ENCODE data around the gene RAD51B. TPM values are rescaled to one million over a fixed set of nuclear protein-coding genes. Genes with fewer than 3 reads are reported as not detected.

The RAD51B gene
- total and polyA plus RNA-seq, 9 of the 15 experiments (the other 6 are each of a cell fraction or from before 2014, with no cell fraction given) = 8.5 to 17.3 (median 11.3) TPM

DNA sequence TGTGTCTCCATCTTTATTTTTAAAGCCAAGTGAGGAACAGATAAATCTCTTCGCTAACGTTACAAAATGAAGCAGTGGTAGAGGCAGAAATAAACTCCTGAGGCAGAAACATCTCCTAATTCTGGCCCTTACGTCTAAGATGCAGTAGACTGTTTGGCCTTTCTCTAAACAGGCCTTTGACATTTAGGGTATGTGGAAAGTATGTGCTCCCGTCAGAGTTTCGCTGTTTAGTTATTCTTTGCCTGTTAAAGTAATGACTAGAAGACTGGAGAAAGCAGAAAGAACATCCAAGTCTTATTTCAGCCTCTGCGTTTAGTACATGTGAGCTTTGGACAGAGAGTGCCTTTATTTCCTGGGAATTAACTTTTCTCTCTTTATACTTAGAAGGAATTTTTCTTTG lies 216.6 kb downstream of the RAD51B start:
- FAIRE-seq (no peak), DNase-seq (ENCODE audit: extremely low read depth in 1 of 4, low spot score in 3 of 4) (no peak), ATAC-seq (no peak)
- no peak overlapping the region for H2AFZ ChIP-seq (ENCODE audit: low read depth, low read length)
- BruUV-seq (replicated peaks) = no TSS peak
- H3K36me3 ChIP-seq (ENCODE audit: control insufficient read depth, insufficient read depth, low read length) = no peaks in the 10 kb centered on the region
- no peak overlapping the region for H3K9ac ChIP-seq (ENCODE audit: insufficient read depth in 1 of 2, low read depth in 2 of 2, low read length in 2 of 2)
- no peaks in the 10 kb centered on the region for H3K4me1 ChIP-seq (replicated peaks in 1 of 2; ENCODE audit: control insufficient read depth in 2 of 2, insufficient read depth in 2 of 2, low read length in 2 of 2)
- in situ Hi-C loops (cut with MboI) (loop anchor here (10.0 kb wide), 1 partner anchor 451 kb away; no protein-coding TSS in a partner anchor), intact Hi-C loops (cut with micrococcal nuclease) (no loop called here)
- no peak overlapping the region for H3K4me3 ChIP-seq
- no peaks in the 10 kb centered on the region for H3K27me3 ChIP-seq (ENCODE audit: control insufficient read depth in 2 of 2, insufficient read depth in 2 of 2, low read length in 2 of 2)
- CTCF ChIA-PET (ENCODE audit: low intra/inter-chr PET ratio) = no interaction called here
- TF ChIP-seq MAZ (CRISPR knock-in tag; conservative IDR thresholded peaks at IDR 0.05 in 1 of 2, IDR thresholded peaks at IDR 0.05 in 1 of 2) (no peak), MCM7 (IDR thresholded peaks at IDR 0.05) (no peak), THRAP3 (IDR thresholded peaks at IDR 0.05; ENCODE audit: borderline replicate concordance) (no peak), ZKSCAN1 (IDR thresholded peaks at IDR 0.05; ENCODE audit: low read depth, low read length) (no peak), ELF4 (CRISPR knock-in tag; IDR thresholded peaks at IDR 0.05) (no peak), RBM14 (IDR thresholded peaks at IDR 0.05; ENCODE audit: borderline replicate concordance, insufficient read depth, low read depth, low read length) (no peak), ATF1 (CRISPR knock-in tag; IDR thresholded peaks at IDR 0.05) (no peak), ATF1 (tag; IDR thresholded peaks at IDR 0.05) (no peak), MXI1 (IDR thresholded peaks at IDR 0.05; ENCODE audit: low read depth, low read length) (no peak), NR2C2 (CRISPR knock-in tag; IDR thresholded peaks at IDR 0.05) (no peak), NR2C2 (tag; IDR thresholded peaks at IDR 0.05) (no peak), NCOA2 (IDR thresholded peaks at IDR 0.05; ENCODE audit: partially characterized antibody in 2 of 2) (no peak)
- TF ChIP-seq, protein P1, sequence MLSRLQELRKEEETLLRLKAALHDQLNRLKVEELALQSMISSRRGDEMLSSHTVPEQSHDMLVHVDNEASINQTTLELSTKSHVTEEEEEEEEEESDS (CRISPR knock-in tag; IDR thresholded peaks at IDR 0.05) = no peak
- TF ChIP-seq, protein P2, sequence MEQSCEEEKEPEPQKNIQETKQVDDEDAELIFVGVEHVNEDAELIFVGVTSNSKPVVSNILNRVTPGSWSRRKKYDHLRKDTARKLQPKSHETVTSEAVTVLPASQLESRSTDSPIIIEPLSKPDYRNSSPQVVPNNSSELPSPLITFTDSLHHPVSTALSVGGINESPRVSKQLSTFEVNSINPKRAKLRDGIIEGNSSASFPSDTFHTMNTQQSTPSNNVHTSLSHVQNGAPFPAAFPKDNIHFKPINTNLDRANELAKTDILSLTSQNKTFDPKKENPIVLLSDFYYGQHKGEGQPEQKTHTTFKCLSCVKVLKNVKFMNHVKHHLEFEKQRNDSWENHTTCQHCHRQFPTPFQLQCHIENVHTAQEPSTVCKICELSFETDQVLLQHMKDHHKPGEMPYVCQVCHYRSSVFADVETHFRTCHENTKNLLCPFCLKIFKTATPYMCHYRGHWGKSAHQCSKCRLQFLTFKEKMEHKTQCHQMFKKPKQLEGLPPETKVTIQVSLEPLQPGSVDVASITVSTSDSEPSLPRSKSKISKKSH (CRISPR knock-in tag; IDR thresholded peaks at IDR 0.05) = no peak
- TF ChIP-seq, protein P3, sequence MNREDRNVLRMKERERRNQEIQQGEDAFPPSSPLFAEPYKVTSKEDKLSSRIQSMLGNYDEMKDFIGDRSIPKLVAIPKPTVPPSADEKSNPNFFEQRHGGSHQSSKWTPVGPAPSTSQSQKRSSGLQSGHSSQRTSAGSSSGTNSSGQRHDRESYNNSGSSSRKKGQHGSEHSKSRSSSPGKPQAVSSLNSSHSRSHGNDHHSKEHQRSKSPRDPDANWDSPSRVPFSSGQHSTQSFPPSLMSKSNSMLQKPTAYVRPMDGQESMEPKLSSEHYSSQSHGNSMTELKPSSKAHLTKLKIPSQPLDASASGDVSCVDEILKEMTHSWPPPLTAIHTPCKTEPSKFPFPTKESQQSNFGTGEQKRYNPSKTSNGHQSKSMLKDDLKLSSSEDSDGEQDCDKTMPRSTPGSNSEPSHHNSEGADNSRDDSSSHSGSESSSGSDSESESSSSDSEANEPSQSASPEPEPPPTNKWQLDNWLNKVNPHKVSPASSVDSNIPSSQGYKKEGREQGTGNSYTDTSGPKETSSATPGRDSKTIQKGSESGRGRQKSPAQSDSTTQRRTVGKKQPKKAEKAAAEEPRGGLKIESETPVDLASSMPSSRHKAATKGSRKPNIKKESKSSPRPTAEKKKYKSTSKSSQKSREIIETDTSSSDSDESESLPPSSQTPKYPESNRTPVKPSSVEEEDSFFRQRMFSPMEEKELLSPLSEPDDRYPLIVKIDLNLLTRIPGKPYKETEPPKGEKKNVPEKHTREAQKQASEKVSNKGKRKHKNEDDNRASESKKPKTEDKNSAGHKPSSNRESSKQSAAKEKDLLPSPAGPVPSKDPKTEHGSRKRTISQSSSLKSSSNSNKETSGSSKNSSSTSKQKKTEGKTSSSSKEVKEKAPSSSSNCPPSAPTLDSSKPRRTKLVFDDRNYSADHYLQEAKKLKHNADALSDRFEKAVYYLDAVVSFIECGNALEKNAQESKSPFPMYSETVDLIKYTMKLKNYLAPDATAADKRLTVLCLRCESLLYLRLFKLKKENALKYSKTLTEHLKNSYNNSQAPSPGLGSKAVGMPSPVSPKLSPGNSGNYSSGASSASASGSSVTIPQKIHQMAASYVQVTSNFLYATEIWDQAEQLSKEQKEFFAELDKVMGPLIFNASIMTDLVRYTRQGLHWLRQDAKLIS (CRISPR knock-in tag; IDR thresholded peaks at IDR 0.05) = no peak
- TF ChIP-seq, protein P4, sequence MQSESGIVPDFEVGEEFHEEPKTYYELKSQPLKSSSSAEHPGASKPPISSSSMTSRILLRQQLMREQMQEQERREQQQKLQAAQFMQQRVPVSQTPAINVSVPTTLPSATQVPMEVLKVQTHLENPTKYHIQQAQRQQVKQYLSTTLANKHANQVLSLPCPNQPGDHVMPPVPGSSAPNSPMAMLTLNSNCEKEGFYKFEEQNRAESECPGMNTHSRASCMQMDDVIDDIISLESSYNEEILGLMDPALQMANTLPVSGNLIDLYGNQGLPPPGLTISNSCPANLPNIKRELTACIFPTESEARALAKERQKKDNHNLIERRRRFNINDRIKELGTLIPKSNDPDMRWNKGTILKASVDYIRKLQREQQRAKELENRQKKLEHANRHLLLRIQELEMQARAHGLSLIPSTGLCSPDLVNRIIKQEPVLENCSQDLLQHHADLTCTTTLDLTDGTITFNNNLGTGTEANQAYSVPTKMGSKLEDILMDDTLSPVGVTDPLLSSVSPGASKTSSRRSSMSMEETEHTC (IDR thresholded peaks at IDR 0.05) = no peak
- no peaks in the 10 kb centered on the region for H3K9me1 ChIP-seq (ENCODE audit: control insufficient read depth, insufficient read depth, low read length)
- no peak overlapping the region for H3K27ac ChIP-seq (ENCODE audit: extremely low read depth, low read depth, low read length)
- H3K79me2 ChIP-seq (ENCODE audit: control insufficient read depth, insufficient read depth, low read length) = no peaks in the 10 kb centered on the region
- POLR2A ChIA-PET = no interaction called here
- 62% methylated on average over 6 of the region's 6 CpGs for WGBS (ENCODE audit: insufficient coverage, low coverage, missing lambda C conversion rate)
- H3K9me3 ChIP-seq (replicated peaks; ENCODE audit: control insufficient read depth, insufficient read depth, low read depth, low read length) = no peaks in the 10 kb centered on the region
- no peaks in the 10 kb centered on the region for H4K20me1 ChIP-seq (replicated peaks; ENCODE audit: control insufficient read depth, insufficient read depth, low read length)
- no peak overlapping the region for H3K4me2 ChIP-seq (ENCODE audit: insufficient read depth, low read length)

Measured in K562 (cell line).